ENCODE data around the gene TAX1BP3. TPM values are rescaled to one million over a fixed set of nuclear protein-coding genes. Genes with fewer than 3 reads are reported as not detected.
"Not testable (repeated sequence)": the region's sequence is repeated elsewhere in the genome, so short reads cannot be mapped to it uniquely, and the experiment has no call there.

Gene TAX1BP3
- polyA plus RNA-seq, 1 experiment = 207 TPM

DNA sequence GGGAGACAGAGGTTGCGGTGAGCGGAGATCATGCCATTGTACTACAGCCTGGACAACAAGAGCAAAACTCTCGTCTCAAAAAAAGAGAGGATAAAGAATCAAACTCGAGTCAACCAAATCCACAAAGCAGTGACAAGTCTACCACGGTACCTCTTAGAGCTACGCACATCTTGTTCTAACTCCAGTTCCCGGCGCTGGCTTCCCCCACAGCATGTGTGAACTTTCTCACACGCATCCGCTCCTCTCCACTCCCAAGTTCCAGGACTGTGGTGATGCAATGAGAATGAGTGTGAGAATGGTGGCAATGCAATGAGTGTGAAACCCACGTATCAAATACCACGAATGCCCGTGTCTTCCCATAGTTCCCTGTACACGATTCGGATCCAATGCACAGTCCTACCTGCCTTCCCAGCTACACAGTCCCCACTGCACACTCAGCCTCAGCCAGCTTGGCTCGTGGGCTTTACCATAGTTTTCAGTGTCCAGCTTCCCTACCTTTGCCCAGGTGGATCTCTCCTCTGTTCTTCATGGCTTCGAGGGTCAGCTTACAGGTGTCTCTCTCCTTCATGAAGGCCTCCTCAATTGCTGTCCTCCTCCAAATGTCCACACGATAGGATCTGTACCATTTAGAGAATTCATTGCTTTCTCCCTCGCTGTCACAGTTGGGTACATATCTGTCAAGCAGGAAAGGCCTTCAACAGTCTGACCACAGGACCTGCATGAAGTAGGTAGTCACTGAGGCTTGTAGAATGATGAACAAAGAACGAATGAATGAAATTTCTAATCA lies 36.7 kb upstream of the TAX1BP3 start:
- no peak for DNase-seq (ENCODE audit: low read depth)
- CTCF ChIA-PET = interaction anchor here (0.7 kb wide), 1 partner anchor 22 kb away, joined by 3 read pairs; no protein-coding TSS in a partner anchor
- no peak overlapping the region for H3K4me3 ChIP-seq (ENCODE audit: low read depth, low read length)
- no peaks in the 10 kb centered on the region for H3K27me3 ChIP-seq (ENCODE audit: control insufficient read depth, insufficient read depth, low read length)
- TF ChIP-seq, protein P1, sequence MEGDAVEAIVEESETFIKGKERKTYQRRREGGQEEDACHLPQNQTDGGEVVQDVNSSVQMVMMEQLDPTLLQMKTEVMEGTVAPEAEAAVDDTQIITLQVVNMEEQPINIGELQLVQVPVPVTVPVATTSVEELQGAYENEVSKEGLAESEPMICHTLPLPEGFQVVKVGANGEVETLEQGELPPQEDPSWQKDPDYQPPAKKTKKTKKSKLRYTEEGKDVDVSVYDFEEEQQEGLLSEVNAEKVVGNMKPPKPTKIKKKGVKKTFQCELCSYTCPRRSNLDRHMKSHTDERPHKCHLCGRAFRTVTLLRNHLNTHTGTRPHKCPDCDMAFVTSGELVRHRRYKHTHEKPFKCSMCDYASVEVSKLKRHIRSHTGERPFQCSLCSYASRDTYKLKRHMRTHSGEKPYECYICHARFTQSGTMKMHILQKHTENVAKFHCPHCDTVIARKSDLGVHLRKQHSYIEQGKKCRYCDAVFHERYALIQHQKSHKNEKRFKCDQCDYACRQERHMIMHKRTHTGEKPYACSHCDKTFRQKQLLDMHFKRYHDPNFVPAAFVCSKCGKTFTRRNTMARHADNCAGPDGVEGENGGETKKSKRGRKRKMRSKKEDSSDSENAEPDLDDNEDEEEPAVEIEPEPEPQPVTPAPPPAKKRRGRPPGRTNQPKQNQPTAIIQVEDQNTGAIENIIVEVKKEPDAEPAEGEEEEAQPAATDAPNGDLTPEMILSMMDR (IDR thresholded peaks at IDR 0.05; ENCODE audit: insufficient read depth, low read depth, low read length) = no peak
- POLR2A ChIA-PET = no interaction called here
- no peaks in the 10 kb centered on the region for H3K36me3 ChIP-seq (ENCODE audit: control insufficient read depth, insufficient read depth, low read length)

- H3K4me3 ChIP-seq (ENCODE audit: low read depth, low read length); H3K36me3 ChIP-seq (ENCODE audit: control insufficient read depth, insufficient read depth, low read length); H3K27me3 ChIP-seq (ENCODE audit: control insufficient read depth, insufficient read depth, low read length); DNase-seq (ENCODE audit: low read depth): not testable (repeated sequence)
- POLR2A ChIA-PET = interaction anchor here (0.6 kb wide), 1 partner anchor 8 kb away, joined by 7 read pairs; no protein-coding TSS in a partner anchor
- CTCF ChIA-PET = interaction anchor here (1.1 to 1.7 kb wide), 2 partner anchors 125 to 876 kb away, joined by 3 read pairs; no protein-coding TSS in a partner anchor
Observed at GRCh38 chr17:3702041-3702539, 33.7 kb upstream of the TAX1BP3 start.

DNA sequence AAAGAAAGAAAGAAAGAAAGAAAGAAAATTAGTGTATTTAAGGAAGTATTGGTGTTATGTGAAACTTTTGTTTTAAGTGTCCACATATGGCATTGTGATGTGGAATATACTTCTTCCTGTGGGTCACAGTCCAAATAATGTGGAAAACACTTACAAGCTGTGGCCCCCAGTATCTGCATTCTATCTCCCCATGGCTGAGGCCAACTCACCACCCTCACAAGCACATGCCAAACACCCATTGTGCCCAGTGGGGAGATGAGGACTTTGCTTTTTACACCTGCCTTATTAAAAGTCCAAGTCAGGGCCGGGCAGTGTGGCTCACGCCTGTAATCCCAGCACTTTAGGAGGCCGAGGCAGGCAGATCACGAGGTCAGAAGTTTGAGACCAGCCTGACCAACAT lies 31.6 kb upstream of the TAX1BP3 start:
- ChIA-PET POLR2A (interaction anchor here (0.6 kb wide), 1 partner anchor 21 kb away, joined by 4 read pairs; no protein-coding TSS in a partner anchor), CTCF (no interaction called here)
- Histone ChIP-seq H3K27me3 (ENCODE audit: control insufficient read depth, insufficient read depth, low read length) (peaks cover 2% of the 10 kb centered on the region; the same call in 1 of the 2 replicates), H3K4me3 (ENCODE audit: low read depth, low read length) (no peak overlapping the region), H3K36me3 (ENCODE audit: control insufficient read depth, insufficient read depth, low read length) (no peaks in the 10 kb centered on the region)
- TF ChIP-seq, protein P1 (IDR thresholded peaks at IDR 0.05; ENCODE audit: insufficient read depth, low read depth, low read length) = no peak
- no peak for DNase-seq (ENCODE audit: low read depth)

DNA sequence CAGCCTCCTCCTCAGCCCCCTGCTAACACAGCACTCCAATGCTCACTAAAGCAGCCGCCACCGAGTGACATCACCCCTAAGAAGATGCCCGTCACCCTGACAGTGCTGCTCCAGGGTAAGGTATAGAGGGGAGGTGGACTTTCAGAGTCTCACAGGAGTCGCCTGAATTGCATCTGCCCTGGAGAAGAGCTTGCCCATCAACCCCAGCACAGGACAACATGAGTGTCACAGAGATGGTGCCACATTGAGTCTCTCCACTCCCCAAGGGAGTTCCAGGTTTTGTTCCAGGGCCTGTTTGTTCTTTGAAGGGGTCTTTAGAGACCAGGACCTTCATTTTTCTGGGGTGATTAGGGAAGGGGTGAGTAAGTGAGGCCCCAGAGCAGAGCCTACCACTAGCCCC lies 29.8 kb upstream of the TAX1BP3 start:
- H3K36me3 ChIP-seq (ENCODE audit: control insufficient read depth, insufficient read depth, low read length) = no peaks in the 10 kb centered on the region
- TF ChIP-seq, protein P1 (IDR thresholded peaks at IDR 0.05; ENCODE audit: insufficient read depth, low read depth, low read length) = no peak
- no peak for DNase-seq (ENCODE audit: low read depth)
- POLR2A ChIA-PET = no interaction called here
- peaks cover 2% of the 10 kb centered on the region; the same call in 1 of the 2 replicates for H3K27me3 ChIP-seq (ENCODE audit: control insufficient read depth, insufficient read depth, low read length)
- H3K4me3 ChIP-seq (ENCODE audit: low read depth, low read length) = no peak overlapping the region
- CTCF ChIA-PET = no interaction called here

DNA sequence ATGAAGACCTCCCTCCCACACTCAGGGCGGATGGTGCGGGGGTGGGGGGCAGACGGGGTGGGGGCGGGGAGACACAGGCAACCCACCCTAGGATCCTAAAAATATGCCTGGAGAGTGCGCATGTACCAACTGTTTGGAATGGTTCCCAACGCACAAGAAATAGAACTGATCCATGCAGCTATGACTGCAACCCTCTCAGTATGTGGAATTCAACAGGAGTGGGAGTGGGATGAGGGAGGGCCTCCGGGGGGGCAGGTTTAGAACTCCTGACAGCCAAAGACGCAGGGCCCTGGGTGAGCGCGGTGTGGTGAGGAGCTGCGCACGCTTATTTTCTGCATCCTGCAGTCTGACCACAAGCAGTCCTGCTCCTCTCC lies 28.7 kb upstream of the TAX1BP3 start:
- DNase-seq (ENCODE audit: low read depth) = no peak
- ChIA-PET CTCF (interaction anchor here (4.2 kb wide), 1 partner anchor 14 kb away, joined by 26 read pairs; no protein-coding TSS in a partner anchor), POLR2A (no interaction called here)
- Histone ChIP-seq H3K36me3 (ENCODE audit: control insufficient read depth, insufficient read depth, low read length) (no peaks in the 10 kb centered on the region), H3K27me3 (ENCODE audit: control insufficient read depth, insufficient read depth, low read length) (peaks cover 2% of the 10 kb centered on the region; the same call in 1 of the 2 replicates), H3K4me3 (ENCODE audit: low read depth, low read length) (no peak overlapping the region)
- TF ChIP-seq, protein P1 (IDR thresholded peaks at IDR 0.05; ENCODE audit: insufficient read depth, low read depth, low read length) = no peak

Measured in BJ (cell line).